Mesenchymal stem cell (in vitro differentiated cells and primary cell): Measurements from ENCODE around the gene MAST2.
"Not testable (repeated sequence)": the region's sequence is repeated elsewhere in the genome, so short reads cannot be mapped to it uniquely, and the experiment has no call there.

Experiments used
- DNase-seq: peaks from one replicate; pipeline ENCODE4 v3.0.0-alpha.2; 2013
- H2AFZ ChIP-seq: one replicate; pipeline ENCODE4 v1.6.1; 2013; ENCODE audit warnings: low read depth, mild to moderate bottlenecking, control low read depth, inconsistent platforms, low read length, moderate library complexity
- H2AK5ac ChIP-seq: 2 replicates; pipeline ENCODE4 v1.6.1; 2013; ENCODE audit warnings: low read length, moderate library complexity, mild to moderate bottlenecking, inconsistent platforms; ENCODE audit not compliant: severe bottlenecking
- H2BK120ac ChIP-seq: one replicate; pipeline ENCODE4 v1.6.1; 2013; ENCODE audit warnings: low read depth, mild to moderate bottlenecking, inconsistent platforms, low read length, moderate library complexity
- H2BK12ac ChIP-seq, 2 experiments: one replicate each; pipeline ENCODE4 v1.6.1; 2013; ENCODE audit warnings: inconsistent platforms in 2 of 2, low read length in 2 of 2, mild to moderate bottlenecking in 2 of 2, moderate library complexity in 2 of 2, control low read depth in 1 of 2
- H2BK15ac ChIP-seq: one replicate; pipeline ENCODE4 v1.6.1; 2013; ENCODE audit warnings: mild to moderate bottlenecking, low read depth, inconsistent platforms; ENCODE audit not compliant: poor library complexity, severe bottlenecking
- H2BK5ac ChIP-seq: 2 replicates; pipeline ENCODE4 v1.6.1; 2013; ENCODE audit warnings: low read depth, mild to moderate bottlenecking, low read length, control low read depth, inconsistent platforms; ENCODE audit not compliant: poor library complexity, severe bottlenecking
- H3K14ac ChIP-seq, 2 experiments: one replicate each; pipeline ENCODE4 v1.6.1; 2013; ENCODE audit warnings: inconsistent platforms in 2 of 2, low read length in 2 of 2, control low read depth in 1 of 2, mild to moderate bottlenecking in 1 of 2, moderate library complexity in 1 of 2
- H3K18ac ChIP-seq, 2 experiments: one replicate each; pipeline ENCODE4 v1.6.1; 2013; ENCODE audit warnings: inconsistent platforms in 2 of 2, low read length in 2 of 2, control low read depth in 1 of 2, low read depth in 1 of 2, mild to moderate bottlenecking in 1 of 2
- H3K23ac ChIP-seq, 2 experiments: one replicate each; pipeline ENCODE4 v1.6.1; 2013; ENCODE audit warnings: inconsistent platforms in 2 of 2, low read length in 2 of 2, mild to moderate bottlenecking in 2 of 2, moderate library complexity in 2 of 2, control low read depth in 1 of 2
- H3K27ac ChIP-seq: 2 replicates; pipeline ENCODE4 v1.5.1; 2013; ENCODE audit warnings: mild to moderate bottlenecking, moderate library complexity, low read length, control low read depth, inconsistent platforms; ENCODE audit not compliant: poor library complexity, severe bottlenecking
- H3K27me3 ChIP-seq, 2 experiments: 2 replicates each; pipeline versions ENCODE4 v1.6.1 to v1.7.0; 2013; ENCODE audit warnings: low read length in 2 of 2, mild to moderate bottlenecking in 2 of 2, moderate library complexity in 2 of 2, control low read depth in 1 of 2, inconsistent platforms in 1 of 2; ENCODE audit not compliant: control insufficient read depth in 1 of 2, insufficient read depth in 1 of 2
- H3K36me3 ChIP-seq, 2 experiments: 2 replicates each; pipeline versions ENCODE4 v1.6.1 to v1.7.0; 2013; ENCODE audit warnings: low read length in 2 of 2, control low read depth in 1 of 2, inconsistent platforms in 1 of 2, low read depth in 1 of 2, mild to moderate bottlenecking in 1 of 2; ENCODE audit not compliant: insufficient read depth in 2 of 2, control insufficient read depth in 1 of 2
- H3K4ac ChIP-seq, 2 experiments: one replicate each; pipeline ENCODE4 v1.6.1; 2013; ENCODE audit warnings: inconsistent platforms in 2 of 2, low read length in 2 of 2, mild to moderate bottlenecking in 2 of 2, moderate library complexity in 2 of 2, control low read depth in 1 of 2, low read depth in 1 of 2
- H3K4me1 ChIP-seq: 2 replicates; pipeline ENCODE4 v1.6.1; 2013; ENCODE audit warnings: low read depth, low read length, control low read depth; ENCODE audit not compliant: control insufficient read depth, insufficient read depth
- H3K4me2 ChIP-seq: 2 replicates; pipeline ENCODE4 v1.6.1; 2013; ENCODE audit warnings: low read length, mild to moderate bottlenecking, inconsistent platforms; ENCODE audit not compliant: poor library complexity, severe bottlenecking
- H3K4me3 ChIP-seq, 2 experiments: 2 replicates each; pipeline versions ENCODE4 v1.5.1 to v1.7.0; 2013; ENCODE audit warnings: low read length in 2 of 2, mild to moderate bottlenecking in 2 of 2, control low read depth in 1 of 2, low read depth in 1 of 2; ENCODE audit not compliant: insufficient read depth in 1 of 2
- H3K79me1 ChIP-seq: replicated peaks from 2 replicates; pipeline ENCODE4 v1.6.1; 2013; ENCODE audit warnings: mild to moderate bottlenecking, control low read depth, low read length, inconsistent platforms; ENCODE audit not compliant: poor library complexity, severe bottlenecking
- H3K9ac ChIP-seq: 2 replicates; pipeline ENCODE4 v1.7.0; 2013; ENCODE audit warnings: mild to moderate bottlenecking, low read length, moderate library complexity
- H3K9me3 ChIP-seq: 2 replicates; pipeline ENCODE4 v1.7.0; 2013; ENCODE audit warnings: mild to moderate bottlenecking, low read length; ENCODE audit not compliant: control insufficient read depth
- H4K8ac ChIP-seq: one replicate; pipeline ENCODE4 v1.6.1; 2013; ENCODE audit warnings: inconsistent platforms, mild to moderate bottlenecking, low read length, moderate library complexity
- H4K91ac ChIP-seq: one replicate; pipeline ENCODE4 v1.6.1; 2013; ENCODE audit warnings: mild to moderate bottlenecking, low read length, inconsistent platforms
- WGBS: methylation state at CpG from one replicate; pipeline ENCODE4 v1.1.7; 2013; ENCODE audit warnings: mixed read lengths; 5-methylcytosine and 5-hydroxymethylcytosine counted together

Gene MAST2

DNA sequence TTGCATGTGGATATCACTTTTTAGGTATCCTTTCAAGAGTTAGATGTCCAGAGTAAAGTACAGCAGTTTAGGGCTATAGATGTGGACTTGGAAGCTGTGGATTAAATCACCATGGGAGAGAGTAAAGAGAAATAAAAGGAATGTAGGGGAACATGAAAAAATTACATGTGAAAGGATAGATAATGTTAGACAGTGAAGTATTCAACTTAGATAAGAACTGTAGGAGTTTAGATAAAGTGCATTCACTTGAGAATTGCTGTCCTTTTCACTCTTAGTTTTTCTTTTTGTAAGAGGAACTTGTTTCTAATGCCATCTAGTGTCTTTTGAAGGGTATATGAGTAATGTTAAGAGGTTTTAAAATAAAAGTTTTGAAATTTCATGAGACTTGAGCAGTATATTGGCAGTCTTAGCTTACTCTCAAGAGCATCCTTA, 40.1 kb downstream of the MAST2 start:
- Histone ChIP-seq H4K91ac (no peak overlapping the region), H3K18ac (no peak overlapping the region), H3K23ac (no peak overlapping the region), H2AK5ac (no peak overlapping the region), H3K79me1 (peaks cover 24% of the 10 kb centered on the region), H3K36me3 (peaks cover 0 to 3% of the 10 kb centered on the region in 2 experiments), H3K27me3 (no peaks in the 10 kb centered on the region), H3K4me1 (peaks cover 2% of the 10 kb centered on the region), H2BK5ac (no peak overlapping the region), H3K27ac (no peak overlapping the region), H2BK12ac (no peak overlapping the region), H3K14ac (no peak overlapping the region), H3K4me3 (no peak overlapping the region), H2BK120ac (no peak overlapping the region), H3K4ac (no peak overlapping the region), H3K4me2 (no peak overlapping the region), H3K9ac (peak overlapping the region; percentile 26), H2AFZ (no peak overlapping the region), H4K8ac (no peak overlapping the region), H3K9me3 (no peaks in the 10 kb centered on the region), H2BK15ac (no peak overlapping the region)
- DNase-seq: peak; percentile 35

DNA sequence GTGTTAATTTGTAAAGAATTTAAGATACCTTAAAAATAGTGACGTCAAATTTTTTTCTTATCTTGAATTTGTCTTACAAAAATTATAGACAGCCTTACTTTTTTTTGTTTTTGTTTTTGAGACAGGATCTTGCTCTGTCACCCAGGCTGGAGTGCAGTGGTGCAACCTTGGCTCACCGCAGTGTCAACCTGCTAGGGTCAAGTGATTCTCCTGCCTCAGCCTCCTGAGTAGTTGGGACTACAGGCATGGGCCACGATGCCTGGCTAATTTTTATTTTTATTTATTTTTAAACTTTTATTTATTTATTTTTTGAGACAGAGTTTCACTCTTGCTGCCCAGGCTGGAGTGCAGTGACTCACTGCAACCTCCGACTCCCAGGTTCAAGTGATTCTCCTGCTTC, 40.6 kb downstream of the MAST2 start:
- H3K4me3 ChIP-seq, H3K23ac ChIP-seq, H3K4me2 ChIP-seq, H2AFZ ChIP-seq, H3K27ac ChIP-seq, H2BK120ac ChIP-seq, H4K91ac ChIP-seq, H3K18ac ChIP-seq, H3K9me3 ChIP-seq, H3K36me3 ChIP-seq, H2BK15ac ChIP-seq, H3K4me1 ChIP-seq, H3K27me3 ChIP-seq, H4K8ac ChIP-seq, H2AK5ac ChIP-seq, H2BK12ac ChIP-seq, H3K4ac ChIP-seq, H2BK5ac ChIP-seq, H3K14ac ChIP-seq: not testable (repeated sequence)
- 57% methylated on average over 2 of the region's 4 CpGs for WGBS
- peak; percentile 26 for DNase-seq
- H3K79me1 ChIP-seq: peaks cover 25% of the 10 kb centered on the region
- peak overlapping the region; percentile 26 for H3K9ac ChIP-seq

DNA sequence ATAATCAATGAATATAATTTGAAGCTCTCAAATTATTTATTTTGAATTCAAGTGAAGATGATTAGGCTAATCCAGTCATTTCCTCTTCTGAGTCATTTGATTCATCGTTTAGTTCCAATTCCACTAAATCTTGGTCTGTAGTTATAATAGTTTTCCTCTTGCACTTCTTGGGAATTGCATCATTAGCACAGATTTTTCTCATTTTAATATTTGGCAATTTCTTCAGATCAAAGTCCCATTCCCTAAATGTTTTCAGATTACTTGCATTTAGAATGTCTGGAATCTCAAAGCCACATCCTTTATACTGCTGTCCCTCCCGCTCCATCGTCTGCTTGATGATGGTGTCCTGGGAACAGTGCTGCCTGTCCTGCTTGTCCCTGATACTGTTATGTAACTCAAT, 43.5 kb downstream of the MAST2 start:
- DNase-seq: peak; percentile 22
- 59% methylated on average over 3 of the region's 3 CpGs for WGBS
- no peak overlapping the region for H3K4ac ChIP-seq

GRCh38 chr1:45848097-45848496, 44.7 kb downstream of the MAST2 start:
- no peak for DNase-seq
- Histone ChIP-seq H3K27me3 (no peaks in the 10 kb centered on the region), H4K8ac (no peak overlapping the region), H3K27ac (no peak overlapping the region), H3K23ac (no peak overlapping the region), H3K36me3 (no peaks in the 10 kb centered on the region), H4K91ac (no peak overlapping the region), H3K9ac (no peak overlapping the region), H2BK120ac (no peak overlapping the region), H3K18ac (no peak overlapping the region), H3K14ac (no peak overlapping the region), H3K4me3 (no peak overlapping the region), H2AK5ac (no peak overlapping the region), H3K79me1 (peaks cover 20% of the 10 kb centered on the region), H2BK12ac (no peak overlapping the region), H3K4ac (no peak overlapping the region), H3K4me2 (no peak overlapping the region), H3K9me3 (peaks cover 4% of the 10 kb centered on the region), H2BK15ac (no peak overlapping the region), H3K4me1 (no peaks in the 10 kb centered on the region), H2AFZ (no peak overlapping the region), H2BK5ac (no peak overlapping the region)
- WGBS: 100% methylated on average over 2 of the region's 2 CpGs

More for the DNA sequence above, 43.5 kb downstream of the MAST2 start:
- Histone ChIP-seq H3K36me3 (no peaks in the 10 kb centered on the region), H2AFZ (no peak overlapping the region), H2BK120ac (no peak overlapping the region), H3K79me1 (peaks cover 23% of the 10 kb centered on the region), H3K27me3 (no peaks in the 10 kb centered on the region), H2BK15ac (no peak overlapping the region), H2BK5ac (no peak overlapping the region), H3K4me3 (no peak overlapping the region), H3K14ac (no peak overlapping the region), H3K4me1 (no peaks in the 10 kb centered on the region), H3K23ac (no peak overlapping the region), H4K8ac (peak overlapping the region; percentile 47), H2BK12ac (no peak overlapping the region), H3K9me3 (peaks cover 4% of the 10 kb centered on the region), H4K91ac (no peak overlapping the region), H3K18ac (no peak overlapping the region), H3K4me2 (no peak overlapping the region), H2AK5ac (no peak overlapping the region), H3K27ac (no peak overlapping the region), H3K9ac (peak overlapping the region; percentile 59)
